Nephron (organoid): Measurements from ENCODE around the gene ACTR8.

Source experiments
- H3K27ac Mint-ChIP-seq, 3 experiments: 2 replicates each; pipeline ENCODE4 v1.8.0; 2020; ENCODE audit warnings: mixed read lengths in 3 of 3, mild to moderate bottlenecking in 2 of 3, moderate library complexity in 1 of 3
- H3K27me3 Mint-ChIP-seq: 2 replicates; pipeline ENCODE4 v1.8.0; 2021; ENCODE audit warnings: low read depth, mild to moderate bottlenecking, moderate library complexity, mixed read lengths
- H3K36me3 Mint-ChIP-seq: 2 replicates; pipeline ENCODE4 v1.8.0; 2020; ENCODE audit warnings: low read depth, mixed read lengths
- H3K4me1 Mint-ChIP-seq: 2 replicates; pipeline ENCODE4 v1.8.0; 2020; ENCODE audit warnings: mixed read lengths
- H3K4me3 Mint-ChIP-seq, 3 experiments: 2 replicates each; pipeline ENCODE4 v1.8.0; 2020; ENCODE audit warnings: mild to moderate bottlenecking in 3 of 3, mixed read lengths in 3 of 3, moderate library complexity in 2 of 3
- H3K9me3 Mint-ChIP-seq: 2 replicates; pipeline ENCODE4 v1.8.0; 2020; ENCODE audit warnings: mixed read lengths
- CTCF ChIP-seq, 3 experiments: fragments of 200-600 bp; sonication (generic); IDR thresholded peaks; one replicate each; pipeline ENCODE4 v1.5.0; 2021; ENCODE audit warnings: antibody characterized with exemption in 3 of 3; ENCODE audit not compliant: unreplicated experiment in 3 of 3

Gene ACTR8

DNA sequence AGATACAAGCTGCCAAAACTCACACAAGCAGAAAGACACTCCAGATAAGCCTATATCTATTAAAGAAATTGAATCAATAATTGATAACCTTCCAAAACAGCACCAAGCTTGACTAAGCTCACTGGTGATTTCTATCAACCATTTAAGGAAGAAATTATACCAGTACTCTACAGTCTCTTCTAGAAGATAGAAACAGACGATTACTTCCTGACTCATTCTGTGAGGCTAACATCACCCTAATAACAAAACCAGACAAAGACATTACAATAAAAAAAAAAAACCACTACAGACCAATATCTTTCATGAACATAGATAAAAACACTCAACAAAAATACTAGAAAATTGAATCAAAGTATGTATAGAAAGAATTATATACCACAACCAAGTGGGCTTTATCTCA lies 55.9 kb downstream of the ACTR8 start:
- no peaks in the 10 kb centered on the region for H3K36me3 Mint-ChIP-seq
- H3K4me3 Mint-ChIP-seq, result no peak overlapping the region
- TF ChIP-seq CTCF (IDR thresholded peaks at IDR 0.05; ENCODE audit: unreplicated experiment in 3 of 3), result no peak
- H3K27ac Mint-ChIP-seq, result no peak overlapping the region
- peaks cover 4% of the 10 kb centered on the region for H3K9me3 Mint-ChIP-seq
- peaks cover 8% of the 10 kb centered on the region for H3K4me1 Mint-ChIP-seq
- H3K27me3 Mint-ChIP-seq, result no peaks in the 10 kb centered on the region

GRCh38 chr3:53824795-53825194 lies 57.2 kb downstream of the ACTR8 start:
- Mint-ChIP-seq H3K27ac (no peak overlapping the region), H3K9me3 (peaks cover 4% of the 10 kb centered on the region), H3K4me3 (no peak overlapping the region), H3K4me1 (peaks cover 14% of the 10 kb centered on the region), H3K36me3 (no peaks in the 10 kb centered on the region), H3K27me3 (no peaks in the 10 kb centered on the region)
- no peak for TF ChIP-seq CTCF (IDR thresholded peaks at IDR 0.05; ENCODE audit: unreplicated experiment in 3 of 3)

DNA sequence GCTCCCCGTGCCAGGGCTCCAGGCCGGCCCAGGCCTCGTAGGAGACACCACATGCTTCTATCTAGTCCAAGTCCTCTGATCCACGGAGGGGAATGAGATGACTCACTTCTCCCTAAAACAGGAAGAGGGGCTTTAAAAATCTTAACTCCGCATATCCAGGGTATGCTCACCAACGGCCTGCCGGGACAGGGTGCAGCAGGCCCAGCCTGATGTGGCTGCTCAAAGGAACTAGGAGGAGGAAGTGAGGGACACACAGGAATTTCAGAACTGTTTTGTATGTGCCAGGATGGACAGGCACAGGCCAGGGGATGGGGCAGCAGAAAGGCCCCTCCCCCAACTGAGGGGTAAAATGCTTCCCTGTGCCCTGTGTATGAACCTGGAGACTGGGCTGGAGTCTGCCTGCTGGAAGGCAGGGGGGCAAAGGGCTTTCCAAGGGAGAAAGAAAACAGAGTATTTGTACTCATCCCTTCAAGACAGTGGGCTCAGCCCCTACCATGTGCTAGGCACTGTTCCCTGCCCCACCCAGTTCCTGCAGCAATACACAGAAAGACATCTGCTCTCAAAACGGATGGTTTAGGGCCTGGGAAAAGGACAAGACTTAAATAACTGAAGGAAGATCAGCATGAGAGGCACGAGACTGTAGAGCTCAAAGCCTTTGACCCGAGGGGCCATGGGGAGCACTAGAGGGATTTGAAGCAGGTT lies 57.8 kb downstream of the ACTR8 start:
- H3K27me3 Mint-ChIP-seq, result no peaks in the 10 kb centered on the region
- no peak for TF ChIP-seq CTCF (IDR thresholded peaks at IDR 0.05; ENCODE audit: unreplicated experiment in 3 of 3)
- H3K4me1 Mint-ChIP-seq, result peaks cover 14% of the 10 kb centered on the region
- H3K27ac Mint-ChIP-seq, result no peak overlapping the region
- H3K9me3 Mint-ChIP-seq, result peaks cover 4% of the 10 kb centered on the region
- no peaks in the 10 kb centered on the region for H3K36me3 Mint-ChIP-seq
- H3K4me3 Mint-ChIP-seq, result no peak overlapping the region

DNA sequence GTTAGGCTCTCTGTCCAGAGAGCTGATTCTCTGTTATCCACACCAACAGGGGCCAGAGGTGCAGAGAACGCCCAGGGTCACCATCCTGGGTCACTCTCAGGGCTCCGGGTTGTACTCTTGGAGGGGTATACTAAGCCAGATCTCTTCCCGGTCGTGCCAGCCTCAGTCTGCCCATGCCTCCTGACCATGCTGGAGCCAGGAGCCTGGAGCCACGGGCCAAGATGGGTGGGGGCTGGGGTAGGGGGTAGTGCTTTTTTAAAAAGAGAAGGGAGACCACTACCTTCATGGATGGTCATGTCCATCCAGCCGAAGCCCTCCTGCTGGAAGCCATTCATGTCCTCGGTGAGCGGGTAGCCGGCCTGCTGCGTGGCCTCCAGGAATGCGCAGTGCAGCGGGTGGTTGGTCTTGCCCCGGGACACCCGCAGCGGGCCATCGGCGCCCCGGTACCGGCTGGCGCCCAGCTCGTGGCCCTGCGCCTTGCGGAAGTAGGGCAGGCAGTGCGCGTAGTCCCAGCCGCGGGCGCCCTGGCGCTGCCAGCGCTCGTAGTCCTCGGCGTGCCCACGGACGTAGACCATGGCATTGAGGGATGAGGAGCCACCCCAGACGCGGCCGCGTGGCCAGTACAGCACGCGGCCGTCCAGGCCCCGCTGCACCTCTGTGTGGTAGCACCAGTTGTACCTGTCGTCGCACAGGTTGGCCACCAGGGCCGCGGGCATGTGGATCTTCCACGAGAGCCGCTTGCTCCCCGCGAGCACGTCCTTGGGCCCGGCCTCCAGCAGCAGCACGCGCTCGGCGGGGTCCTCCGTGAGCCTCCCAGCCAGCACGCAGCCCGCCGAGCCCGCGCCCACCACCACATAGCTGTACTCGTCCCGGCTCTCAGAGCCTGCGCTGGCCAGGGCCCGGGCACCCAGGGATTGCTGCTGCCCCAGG lies 58.7 kb downstream of the ACTR8 start:
- Mint-ChIP-seq H3K27me3 (no peaks in the 10 kb centered on the region), H3K4me3 (no peak overlapping the region), H3K36me3 (no peaks in the 10 kb centered on the region), H3K4me1 (peaks cover 14% of the 10 kb centered on the region), H3K27ac (no peak overlapping the region), H3K9me3 (peaks cover 4% of the 10 kb centered on the region)
- TF ChIP-seq CTCF (IDR thresholded peaks at IDR 0.05; ENCODE audit: unreplicated experiment in 3 of 3), result no peak

- Mint-ChIP-seq H3K36me3 (no peaks in the 10 kb centered on the region), H3K9me3 (peaks cover 4% of the 10 kb centered on the region), H3K4me3 (no peak overlapping the region), H3K4me1 (peaks cover 14% of the 10 kb centered on the region), H3K27ac (no peak overlapping the region), H3K27me3 (no peaks in the 10 kb centered on the region)
- TF ChIP-seq CTCF (IDR thresholded peaks at IDR 0.05; ENCODE audit: unreplicated experiment in 3 of 3), result no peak
Observed at GRCh38 chr3:53822331-53822741, 59.6 kb downstream of the ACTR8 start.
